Umbilical cord (tissue), 2 donors: ENCODE measurements around the gene NOL4. TPM values are rescaled to one million over a fixed set of nuclear protein-coding genes. Genes with fewer than 3 reads are reported as not detected.
"Not testable (repeated sequence)": the region's sequence is repeated elsewhere in the genome, so short reads cannot be mapped to it uniquely, and the experiment has no call there.

Source experiments
- DNase-seq: peaks from one replicate; pipeline ENCODE4 v3.0.0-alpha.2; 2015; ENCODE audit warnings: low spot score
- total RNA-seq: library from RNA; depleted of rRNA; stranded (reverse); fragments of >200 nt; gene quantifications from one replicate; pipeline ENCODE4 v1.2.3, GENCODE V29; 2014; ENCODE audit warnings: low replicate concordance; ENCODE audit not compliant: insufficient read depth

Gene NOL4, protein sequence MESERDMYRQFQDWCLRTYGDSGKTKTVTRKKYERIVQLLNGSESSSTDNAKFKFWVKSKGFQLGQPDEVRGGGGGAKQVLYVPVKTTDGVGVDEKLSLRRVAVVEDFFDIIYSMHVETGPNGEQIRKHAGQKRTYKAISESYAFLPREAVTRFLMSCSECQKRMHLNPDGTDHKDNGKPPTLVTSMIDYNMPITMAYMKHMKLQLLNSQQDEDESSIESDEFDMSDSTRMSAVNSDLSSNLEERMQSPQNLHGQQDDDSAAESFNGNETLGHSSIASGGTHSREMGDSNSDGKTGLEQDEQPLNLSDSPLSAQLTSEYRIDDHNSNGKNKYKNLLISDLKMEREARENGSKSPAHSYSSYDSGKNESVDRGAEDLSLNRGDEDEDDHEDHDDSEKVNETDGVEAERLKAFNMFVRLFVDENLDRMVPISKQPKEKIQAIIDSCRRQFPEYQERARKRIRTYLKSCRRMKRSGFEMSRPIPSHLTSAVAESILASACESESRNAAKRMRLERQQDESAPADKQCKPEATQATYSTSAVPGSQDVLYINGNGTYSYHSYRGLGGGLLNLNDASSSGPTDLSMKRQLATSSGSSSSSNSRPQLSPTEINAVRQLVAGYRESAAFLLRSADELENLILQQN
- total RNA-seq, result 2.9 TPM

DNA sequence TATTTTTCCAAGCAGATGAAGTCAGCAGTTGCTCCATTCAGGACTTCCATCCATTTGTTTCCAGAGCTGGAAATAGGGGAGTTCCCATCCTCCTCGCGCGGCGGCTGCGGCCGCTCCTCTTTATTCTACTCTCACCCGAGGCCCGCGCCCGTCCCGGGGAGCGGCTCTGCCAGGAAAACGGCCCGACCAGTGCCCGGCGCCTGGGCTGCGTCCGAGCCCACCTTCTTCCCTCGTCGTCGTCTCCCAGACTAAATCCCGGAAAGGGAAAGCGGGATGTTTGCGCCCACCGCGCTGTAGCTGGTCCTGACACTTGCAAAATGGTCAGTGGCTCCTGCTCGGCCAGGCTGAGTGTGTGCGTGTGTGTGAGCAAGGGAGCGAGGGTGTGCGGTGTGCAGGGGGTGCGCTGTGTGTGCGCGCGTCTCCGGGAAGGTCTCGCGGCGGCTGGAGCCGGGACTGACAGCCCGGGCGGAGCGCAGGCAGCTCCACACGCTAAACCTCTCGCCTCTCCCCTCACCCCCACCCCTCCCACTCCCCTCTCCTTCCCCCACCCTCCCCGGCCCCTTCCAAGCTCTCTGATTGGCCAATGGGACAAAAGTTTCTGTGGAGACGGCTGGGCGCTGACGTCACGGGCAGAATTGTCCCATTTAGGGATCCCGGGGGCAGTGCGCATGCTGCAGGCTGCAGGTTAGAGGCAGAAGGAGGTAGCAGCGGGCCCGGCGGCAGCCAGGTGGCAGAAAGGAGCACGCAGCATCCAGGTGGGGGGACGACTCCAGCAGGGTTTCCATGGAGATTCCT lies at the start of gene NOL4:
Gene NOL4 (minus strand): TSS at position 491 of the 795 bp plus-strand sequence. CDS start 1,660 bp downstream, outside the sequence.
- DNase-seq, result peak; percentile 73

DNA sequence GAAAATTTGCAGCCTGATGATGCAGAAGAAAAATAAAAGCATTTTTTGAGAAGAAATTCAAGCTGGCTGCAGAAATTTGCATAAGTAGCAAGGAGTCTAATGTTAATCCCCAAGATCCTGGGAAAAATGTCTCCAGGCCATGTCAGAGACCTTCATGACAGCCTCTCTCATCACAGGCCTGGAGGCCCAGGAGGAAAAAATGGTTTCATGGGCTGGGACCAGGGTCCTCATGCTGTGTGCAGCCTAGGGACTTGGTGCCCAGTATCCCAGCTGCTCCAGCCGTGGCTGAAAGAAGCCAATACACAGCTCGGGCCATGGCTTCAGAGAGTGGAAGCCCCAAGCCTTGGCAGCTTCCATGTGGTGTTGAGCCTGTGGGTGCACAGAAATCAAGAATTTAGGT lies 41.3 kb upstream of the NOL4 start:
- DNase-seq, result not testable (repeated sequence)

DNA sequence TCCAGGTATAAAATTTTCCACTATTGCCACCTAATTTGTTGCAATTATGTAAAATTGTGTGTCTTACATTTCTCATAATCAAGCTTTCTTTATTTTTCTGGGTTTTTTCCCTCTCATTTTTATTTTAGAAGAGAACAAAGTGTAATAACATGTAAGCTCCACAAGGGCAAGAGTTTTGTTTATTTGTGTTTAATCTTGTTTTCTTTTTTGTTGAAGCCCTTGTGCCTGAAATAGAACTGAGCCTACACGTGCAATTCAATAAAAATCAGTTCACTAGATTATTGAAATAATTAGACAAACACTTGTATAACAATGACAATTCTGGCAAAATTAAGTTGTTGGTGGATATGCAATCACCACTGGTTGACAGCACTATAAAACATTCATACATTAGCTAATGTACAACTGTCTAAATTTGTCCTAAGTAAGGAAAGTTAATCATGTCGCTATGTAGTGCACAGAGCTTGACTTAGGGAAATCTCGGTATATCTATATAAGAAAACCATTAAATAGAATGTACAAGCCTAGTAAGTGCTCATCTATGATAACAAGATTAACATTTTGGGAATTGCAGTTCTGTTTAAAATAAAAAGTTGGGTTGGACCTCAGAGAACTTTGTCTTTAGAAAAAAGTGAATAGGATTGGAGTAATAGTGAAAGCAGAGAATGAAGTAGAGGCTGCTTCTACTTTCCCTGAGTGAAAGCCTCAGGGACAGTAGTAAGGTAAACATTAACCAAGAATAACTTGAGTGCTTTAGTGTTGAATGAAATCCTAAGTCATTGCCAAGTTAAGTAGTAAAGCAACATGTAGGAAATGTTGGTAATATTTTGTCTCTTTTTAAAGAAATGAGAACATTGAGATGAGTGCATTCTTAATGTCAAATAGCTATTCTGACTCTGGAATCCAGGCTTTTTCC lies 37.4 kb upstream of the NOL4 start:
- no peak for DNase-seq

DNA sequence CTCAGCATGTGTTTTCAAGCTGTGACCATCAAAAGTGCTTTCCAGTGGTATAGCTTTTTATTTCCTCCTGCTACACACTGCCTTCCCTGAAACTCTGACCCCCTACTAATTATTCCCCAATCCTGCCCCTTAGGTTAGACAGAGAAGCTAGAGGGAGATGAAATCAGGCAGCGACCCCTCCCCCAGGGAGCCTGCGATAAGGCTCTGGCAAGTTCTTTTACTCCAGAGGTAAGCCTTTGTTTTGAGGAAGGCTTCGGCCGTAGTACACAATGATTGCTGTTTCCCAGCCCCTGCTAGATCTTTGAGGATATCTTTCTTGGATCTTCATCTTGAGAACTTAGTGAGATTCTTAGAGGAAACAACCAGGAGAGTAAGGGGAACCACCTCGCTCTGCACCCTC lies 33.5 kb upstream of the NOL4 start:
- no peak for DNase-seq

DNA sequence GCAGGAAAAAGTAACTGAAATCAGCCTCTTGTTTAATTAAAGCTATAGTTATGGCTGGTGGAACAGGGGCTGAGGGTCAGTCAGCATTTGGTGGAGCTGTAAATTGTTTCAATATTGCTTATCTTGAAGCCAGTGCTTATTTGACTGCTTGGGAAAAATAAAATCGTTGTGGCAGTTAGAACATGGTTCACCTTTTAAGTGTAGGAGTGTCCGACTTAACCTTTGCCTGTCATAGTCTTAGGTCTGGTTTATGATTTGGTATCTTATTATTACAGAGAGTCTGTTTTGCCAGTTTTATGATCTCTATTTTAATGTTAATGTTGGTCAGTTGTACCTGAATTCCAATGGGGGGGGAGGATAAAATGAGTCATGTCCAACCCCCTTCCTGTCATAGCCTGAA lies 27.2 kb upstream of the NOL4 start:
- DNase-seq, result no peak

DNA sequence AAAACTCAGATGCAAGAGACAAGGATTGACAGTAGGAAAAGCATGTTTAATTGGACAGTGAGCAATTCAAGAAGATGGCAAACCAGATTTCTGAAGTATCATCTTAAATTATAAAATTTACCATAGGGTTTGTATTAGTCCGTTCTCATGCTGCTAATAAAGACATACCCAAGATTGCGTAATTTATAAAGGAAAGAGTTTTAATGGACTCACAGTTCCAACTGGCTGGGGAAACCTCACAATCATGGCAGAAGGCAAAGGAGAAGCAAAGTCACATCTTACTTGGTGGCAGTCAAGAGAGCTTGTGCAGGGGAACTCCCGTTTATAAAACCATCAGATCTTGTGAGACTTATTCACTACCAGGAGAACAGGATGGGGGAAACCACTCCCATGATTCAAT lies 24.0 kb upstream of the NOL4 start:
- no peak for DNase-seq

DNA sequence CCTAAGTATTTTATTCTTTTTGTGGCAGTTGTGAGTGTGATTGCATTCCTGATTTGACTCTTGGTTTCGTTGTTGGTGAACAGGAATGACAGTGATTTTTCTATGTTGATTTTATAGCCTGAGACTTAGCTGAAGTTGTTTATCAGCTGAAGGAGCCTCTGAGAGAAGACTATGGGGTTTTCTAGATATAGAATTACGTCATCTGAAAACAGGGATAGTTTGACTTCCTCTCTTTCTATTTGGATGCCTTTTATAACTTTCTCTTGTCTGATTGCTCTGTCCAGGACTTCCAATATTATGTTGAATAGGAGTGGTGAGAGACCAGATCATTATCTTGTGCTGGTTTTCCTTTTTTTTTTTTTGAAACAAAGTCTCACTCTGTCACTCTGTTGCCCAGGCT lies 18.0 kb upstream of the NOL4 start:
- DNase-seq, result no peak

DNA sequence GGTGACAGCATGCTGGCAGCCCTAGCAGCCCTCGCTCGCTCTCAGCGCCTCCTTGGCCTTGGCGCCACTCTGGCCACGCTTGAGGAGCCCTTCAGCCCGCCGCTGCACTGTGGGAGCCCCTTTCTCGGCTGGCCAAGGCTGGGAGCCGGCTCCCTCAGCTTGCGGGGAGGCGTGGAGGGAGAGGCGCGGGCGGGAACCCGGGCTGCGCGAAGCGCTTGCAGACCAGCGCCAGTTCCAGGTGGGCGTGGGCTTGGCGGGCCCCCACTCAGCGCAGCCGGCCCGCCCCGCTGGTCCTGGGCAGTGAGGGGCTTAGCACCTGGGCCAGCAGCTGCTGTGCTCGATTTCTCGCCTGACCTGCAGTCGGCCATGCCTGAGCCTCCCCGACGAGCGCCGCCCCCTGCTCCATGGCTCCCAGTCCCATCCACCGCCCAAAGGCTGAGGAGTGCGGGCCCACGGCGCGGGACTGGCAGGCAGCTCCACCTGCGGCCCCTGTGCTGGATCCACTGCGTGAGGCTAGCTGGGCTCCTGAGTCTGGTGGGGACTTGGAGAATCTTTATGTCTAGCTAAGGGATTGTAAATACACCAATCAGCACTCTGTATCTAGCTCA lies 9.2 kb upstream of the NOL4 start:
- not testable (repeated sequence) for DNase-seq

DNA sequence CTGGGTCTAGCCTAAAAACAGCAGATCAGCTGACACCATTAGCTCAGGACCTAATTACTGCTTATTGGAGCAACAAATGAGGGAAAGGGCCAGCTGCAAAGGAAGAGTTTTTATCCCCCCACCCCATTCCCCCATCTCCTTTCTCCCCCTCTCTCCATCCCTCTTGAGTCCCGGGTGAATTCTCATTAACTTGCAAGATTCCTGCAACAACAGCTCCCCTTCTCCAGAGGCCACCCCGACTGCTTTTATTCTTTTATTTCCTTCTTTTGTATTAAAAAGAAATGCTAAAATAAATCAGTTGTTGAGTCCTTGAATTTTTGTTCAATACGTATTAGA lies 473 bp upstream of the NOL4 start:
- no peak for DNase-seq

DNA sequence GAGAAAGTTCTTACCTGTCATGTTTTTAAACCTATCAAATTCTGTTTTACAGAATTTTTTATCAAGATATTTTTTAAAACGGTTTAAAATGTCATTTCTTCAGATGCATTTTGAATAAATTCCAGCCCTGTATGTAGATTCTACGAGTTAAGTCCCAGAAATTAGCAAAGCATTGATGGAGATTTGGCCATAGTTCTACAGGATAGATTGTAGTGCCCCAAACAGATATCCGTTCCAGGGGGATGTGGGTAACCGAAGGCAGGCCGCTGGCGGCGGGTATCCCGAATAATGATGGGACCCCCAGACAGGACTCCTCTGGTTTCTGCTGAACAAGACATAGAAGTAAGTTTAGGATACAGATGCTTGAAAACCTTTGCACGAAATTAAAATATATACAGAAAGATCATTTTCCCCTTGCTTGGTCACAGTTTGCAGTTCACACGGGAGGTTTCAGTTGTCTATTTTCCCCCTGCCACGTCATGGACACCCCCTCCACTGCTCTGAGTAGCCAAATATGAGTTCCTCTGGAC lies 755 bp downstream of the NOL4 start:
- DNase-seq, result no peak

DNA sequence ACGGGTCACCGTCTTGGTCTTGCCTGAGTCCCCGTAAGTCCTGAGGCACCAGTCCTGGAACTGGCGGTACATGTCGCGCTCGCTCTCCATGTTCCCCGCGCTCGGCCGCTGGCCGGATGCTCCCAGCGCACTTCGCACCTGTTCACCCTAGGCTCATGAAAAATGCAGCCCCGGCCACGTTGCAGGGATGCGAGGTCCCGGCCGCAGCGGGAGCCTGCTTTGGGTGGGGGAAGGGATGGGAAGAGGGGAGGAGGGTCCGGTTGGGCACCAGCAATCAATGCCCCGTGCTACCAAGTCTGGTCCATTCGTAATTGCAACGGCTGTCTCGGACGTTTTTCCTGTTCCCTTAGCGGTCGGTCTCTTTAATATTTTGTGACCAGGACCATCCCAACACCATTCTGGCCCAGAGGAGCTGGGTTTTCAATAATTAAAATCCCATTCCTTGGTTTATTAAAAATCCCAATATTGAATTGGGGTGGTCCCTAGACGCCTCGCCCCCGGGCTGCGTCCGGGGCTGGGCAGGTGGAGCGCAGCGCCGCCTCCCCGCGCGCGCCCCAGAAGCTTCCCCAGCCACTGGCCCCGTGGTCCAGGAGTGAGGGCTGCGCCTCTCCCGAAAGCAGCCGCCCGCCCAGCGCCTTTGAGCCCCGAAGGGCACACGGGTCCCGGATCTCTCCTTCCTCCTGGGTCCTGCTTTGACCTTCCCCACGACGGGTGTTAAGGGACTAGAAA lies 1.4 kb downstream of the NOL4 start:
- peak; percentile 1 for DNase-seq

DNA sequence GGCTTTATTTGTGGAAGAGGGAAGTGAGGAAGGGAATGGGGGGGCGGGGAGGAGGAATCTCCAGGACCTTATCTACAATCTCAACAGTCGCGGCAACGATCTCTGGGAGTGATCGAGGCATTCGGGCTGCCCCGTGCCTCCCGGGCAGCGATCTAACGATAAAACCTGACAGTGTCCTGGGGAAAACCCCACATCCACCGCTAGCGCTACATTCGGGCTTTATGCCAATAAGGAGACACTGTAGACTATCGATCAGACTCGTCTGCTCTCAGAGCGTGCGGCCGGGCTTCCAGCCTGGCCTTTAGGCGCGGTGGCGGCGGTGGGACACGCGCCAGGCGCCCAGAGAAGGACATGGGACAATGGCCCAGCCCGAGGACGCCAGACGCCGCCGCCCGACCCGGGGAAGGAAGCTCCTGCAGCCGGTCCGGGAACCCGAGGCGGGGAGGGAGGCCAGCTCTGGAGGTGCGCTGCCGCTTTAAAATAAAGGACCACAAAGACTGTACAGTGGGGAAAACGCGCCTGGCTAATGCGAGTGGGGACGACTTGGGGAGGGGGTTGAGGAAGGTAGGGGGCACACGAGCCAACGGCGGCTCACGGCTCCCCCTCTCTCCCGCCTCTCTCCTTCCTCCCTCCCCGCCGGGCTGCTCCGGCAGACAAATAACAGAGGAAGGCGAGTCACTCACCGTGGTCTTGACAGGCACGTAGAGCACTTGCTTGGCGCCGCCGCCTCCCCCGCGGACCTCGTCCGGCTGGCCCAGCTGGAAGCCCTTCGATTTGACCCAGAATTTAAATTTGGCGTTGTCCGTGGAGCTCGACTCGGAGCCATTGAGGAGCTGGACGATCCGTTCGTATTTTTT lies 2.2 kb downstream of the NOL4 start:
- DNase-seq, result peak; percentile 7

DNA sequence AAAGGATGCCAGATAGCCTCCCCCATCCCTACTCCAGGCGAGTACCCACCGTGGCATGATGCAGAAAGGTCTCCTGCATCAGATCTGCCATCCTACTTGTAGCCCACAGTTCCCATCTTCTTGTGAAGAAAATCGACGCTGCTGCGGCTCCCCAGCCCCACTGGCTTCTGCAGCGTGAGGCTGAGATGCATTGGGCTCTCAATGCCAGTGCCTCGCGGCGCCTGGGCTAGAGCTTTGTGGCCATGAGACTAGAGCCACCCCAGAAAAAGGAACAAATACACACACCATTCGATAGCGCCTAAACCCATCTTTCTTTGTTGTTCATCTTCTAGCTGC lies 2.8 kb downstream of the NOL4 start:
- peak; percentile 2 for DNase-seq

DNA sequence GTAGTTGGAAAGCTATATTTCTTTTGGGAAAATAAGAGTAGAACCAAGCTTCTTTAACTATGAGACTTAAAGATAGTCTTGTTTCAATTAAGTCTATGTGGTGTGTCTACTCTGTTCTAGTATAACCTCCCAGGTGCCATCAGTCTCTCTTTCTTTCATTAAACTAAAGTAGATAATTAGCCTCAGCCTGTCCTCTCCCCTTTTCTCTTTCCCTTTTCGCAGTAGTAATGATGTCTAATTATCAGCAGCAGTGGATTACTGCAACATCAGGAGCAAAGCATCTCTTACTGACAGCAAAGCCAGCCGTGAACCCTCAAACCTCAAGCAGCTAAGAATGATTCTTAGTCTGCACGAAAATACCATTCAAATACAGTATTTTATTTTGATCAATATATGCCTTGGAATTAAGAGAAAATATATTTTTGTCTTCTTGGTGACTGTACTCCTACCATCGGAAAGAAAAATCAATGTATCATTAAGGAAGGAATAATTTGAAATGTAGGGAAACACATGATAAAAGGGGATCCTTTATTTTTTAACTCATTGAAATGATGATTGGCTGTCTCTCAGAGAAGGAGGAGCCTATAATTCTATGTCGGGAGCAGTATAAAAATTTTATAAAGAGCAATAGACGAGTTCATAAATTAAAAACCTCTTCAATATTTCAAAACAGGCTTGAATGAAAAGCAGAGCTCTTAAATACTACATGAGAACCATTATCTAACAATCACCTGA lies 4.5 kb downstream of the NOL4 start:
- no peak for DNase-seq

DNA sequence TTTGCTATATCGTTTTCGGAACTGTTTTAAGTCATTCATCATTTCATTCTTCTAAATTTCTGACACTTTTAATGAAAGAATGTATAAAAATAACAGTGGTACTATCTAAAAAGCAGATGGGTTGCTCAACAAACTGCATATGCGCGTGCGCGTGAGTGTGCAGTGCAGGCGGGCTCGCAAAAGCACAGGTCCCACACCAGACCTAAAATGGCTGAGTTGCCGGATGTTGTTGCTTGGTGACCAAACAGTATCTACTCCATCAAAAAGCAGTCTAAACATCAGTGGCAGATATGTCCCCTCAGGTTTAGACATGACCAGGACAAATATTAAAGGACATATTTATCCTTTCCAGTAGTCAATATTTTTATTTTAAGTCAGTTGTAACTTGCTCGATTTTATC lies 5.1 kb downstream of the NOL4 start:
- no peak for DNase-seq

DNA sequence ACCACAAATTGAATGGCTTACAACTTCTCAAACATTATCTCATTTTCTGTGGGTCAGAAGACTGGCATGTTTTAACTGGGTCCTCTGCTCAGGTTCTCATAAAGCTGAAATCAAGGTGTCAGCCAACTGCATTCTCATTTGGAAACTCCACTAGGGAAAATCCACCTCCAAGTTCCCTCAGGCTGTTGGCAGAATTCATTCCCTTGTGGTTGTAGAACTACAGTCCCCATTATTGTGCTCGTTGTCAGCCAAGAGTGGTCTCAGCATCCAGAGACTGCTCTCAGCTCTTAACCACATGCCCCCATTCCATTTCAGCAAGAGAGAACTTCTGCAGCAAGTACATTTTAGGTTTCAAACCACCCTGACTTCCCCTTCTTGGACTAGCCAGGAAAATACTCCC lies 12.2 kb downstream of the NOL4 start:
- DNase-seq, result no peak

DNA sequence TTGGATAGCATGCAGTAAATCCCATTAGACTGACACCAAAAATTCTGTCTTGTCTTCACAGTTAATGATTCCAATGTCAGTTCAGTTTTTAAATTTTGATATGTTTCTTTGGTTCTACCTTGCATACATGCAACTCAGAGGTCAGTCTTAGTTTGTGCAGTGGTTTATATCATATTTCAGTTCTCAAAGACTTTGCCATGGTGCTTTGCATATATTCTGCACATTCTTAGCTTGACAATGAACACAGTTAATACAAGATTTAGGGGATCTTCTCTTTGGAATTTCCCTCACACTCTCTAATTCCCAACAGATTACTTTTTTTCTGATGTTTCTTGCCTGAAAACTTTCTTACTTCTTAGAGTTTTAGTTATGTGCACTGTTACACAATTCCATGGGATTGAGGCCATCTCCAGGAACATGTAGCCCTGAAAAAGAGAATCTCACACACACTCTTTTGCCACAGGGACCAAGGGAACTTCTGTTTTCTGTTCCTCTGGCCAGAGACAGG lies 17.3 kb downstream of the NOL4 start:
- no peak for DNase-seq

DNA sequence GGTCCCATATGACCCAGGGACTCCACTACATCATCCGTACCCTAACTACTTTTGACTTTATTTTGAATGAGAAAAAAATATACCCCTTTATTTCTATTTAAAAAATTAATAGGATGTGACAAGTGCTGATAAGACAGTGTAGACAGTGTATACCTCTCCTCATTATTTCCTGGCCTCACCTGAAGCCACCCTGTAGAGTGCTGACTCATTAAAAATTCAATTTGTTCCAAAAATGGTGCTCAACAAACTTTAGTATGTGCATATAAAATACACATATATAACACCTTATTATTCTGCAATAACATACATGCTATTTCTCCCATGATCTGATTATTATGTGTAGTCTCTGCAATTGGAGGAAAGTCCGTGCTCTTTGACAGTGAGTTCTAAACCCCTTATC lies 20.8 kb downstream of the NOL4 start:
- DNase-seq, result no peak
